H9 (cell line): ENCODE measurements around the gene PLCD3. TPM values are rescaled to one million over a fixed set of nuclear protein-coding genes. Genes with fewer than 3 reads are reported as not detected.

Source experiments
- DNase-seq: peaks from one replicate; pipeline ENCODE4 v3.0.0-alpha.2; 2017
- H2AFZ ChIP-seq: one replicate; pipeline ENCODE4 v1.6.1; 2013; ENCODE audit warnings: mild to moderate bottlenecking, low read length, control low read depth, moderate library complexity
- H2AK5ac ChIP-seq: 2 replicates; pipeline ENCODE4 v1.6.1; 2013; ENCODE audit warnings: low read length, control low read depth, mixed read lengths; ENCODE audit not compliant: insufficient read length
- H2BK120ac ChIP-seq: one replicate; pipeline ENCODE4 v1.6.1; 2013; ENCODE audit warnings: low read depth, mild to moderate bottlenecking, low read length, control low read depth, inconsistent platforms; ENCODE audit not compliant: poor library complexity, severe bottlenecking
- H2BK12ac ChIP-seq: 2 replicates; pipeline ENCODE4 v1.6.1; 2013; ENCODE audit warnings: low read length, control low read depth, mixed read lengths, low read depth; ENCODE audit not compliant: insufficient read length
- H2BK15ac ChIP-seq: 2 replicates; pipeline ENCODE4 v1.6.1; 2013; ENCODE audit warnings: low read depth, low read length, control low read depth
- H2BK20ac ChIP-seq: one replicate; pipeline ENCODE4 v1.6.1; 2013; ENCODE audit warnings: low read depth, mild to moderate bottlenecking, low read length, control low read depth, inconsistent platforms; ENCODE audit not compliant: poor library complexity, severe bottlenecking
- H2BK5ac ChIP-seq: 2 replicates; pipeline ENCODE4 v1.6.1; 2013; ENCODE audit warnings: low read length, control low read depth, mixed read lengths; ENCODE audit not compliant: insufficient read length
- H3K14ac ChIP-seq: 2 replicates; pipeline ENCODE4 v1.6.1; 2013; ENCODE audit warnings: low read length, control low read depth; ENCODE audit not compliant: insufficient read depth
- H3K18ac ChIP-seq: 2 replicates; pipeline ENCODE4 v1.6.1; 2013; ENCODE audit warnings: low read depth, mild to moderate bottlenecking, mixed read lengths, low read length, control low read depth; ENCODE audit not compliant: insufficient read length
- H3K23ac ChIP-seq: 2 replicates; pipeline ENCODE4 v1.6.1; 2013; ENCODE audit warnings: low read length, control low read depth, mixed read lengths, low read depth; ENCODE audit not compliant: insufficient read length
- H3K23me2 ChIP-seq: 2 replicates; pipeline ENCODE4 v1.6.1; 2013; ENCODE audit warnings: low read depth, mild to moderate bottlenecking, mixed read lengths, low read length, control low read depth; ENCODE audit not compliant: insufficient read length, poor library complexity, severe bottlenecking
- H3K27ac ChIP-seq: 2 replicates; pipeline ENCODE4 v1.5.1; 2013; ENCODE audit warnings: low read length, control low read depth, mixed read lengths, low read depth; ENCODE audit not compliant: insufficient read length
- H3K27me3 ChIP-seq: 2 replicates; pipeline ENCODE4 v1.6.1; 2013; ENCODE audit warnings: low read length, control low read depth, inconsistent platforms; ENCODE audit not compliant: insufficient read depth
- H3K4ac ChIP-seq: 2 replicates; pipeline ENCODE4 v1.6.1; 2013; ENCODE audit warnings: low read depth, mild to moderate bottlenecking, control low read depth, inconsistent platforms, low read length, moderate library complexity
- H3K4me1 ChIP-seq: 2 replicates; pipeline ENCODE4 v1.6.1; 2013; ENCODE audit warnings: low read length, control low read depth, inconsistent platforms; ENCODE audit not compliant: insufficient read depth
- H3K4me2 ChIP-seq: 2 replicates; pipeline ENCODE4 v1.6.1; 2013; ENCODE audit warnings: low read length, control low read depth, mixed read lengths; ENCODE audit not compliant: insufficient read length, insufficient read depth
- H3K56ac ChIP-seq: 2 replicates; pipeline ENCODE4 v1.6.1; 2013; ENCODE audit warnings: low read depth, mild to moderate bottlenecking, mixed read lengths, low read length, control low read depth; ENCODE audit not compliant: insufficient read length
- H3K79me1 ChIP-seq: 2 replicates; pipeline ENCODE4 v1.6.1; 2013; ENCODE audit warnings: low read depth, mild to moderate bottlenecking, moderate library complexity, low read length, control low read depth, inconsistent platforms; ENCODE audit not compliant: insufficient read depth, poor library complexity, severe bottlenecking
- H3K79me2 ChIP-seq: 2 replicates; pipeline ENCODE4 v1.6.1; 2013; ENCODE audit warnings: low read length, control low read depth, inconsistent platforms; ENCODE audit not compliant: insufficient read depth
- H3K9ac ChIP-seq: 2 replicates; pipeline ENCODE4 v1.6.1; 2013; ENCODE audit warnings: low read length, control low read depth, mixed read lengths; ENCODE audit not compliant: insufficient read length; ENCODE audit errors: extremely low read depth
- H3K9me3 ChIP-seq: one replicate; pipeline ENCODE4 v1.6.1; 2013; ENCODE audit warnings: low read depth, low read length, inconsistent platforms; ENCODE audit not compliant: control insufficient read depth
- H3T11ph ChIP-seq: one replicate; pipeline ENCODE4 v1.6.1; 2013; ENCODE audit warnings: mild to moderate bottlenecking, low read length, control low read depth, inconsistent platforms
- H4K20me1 ChIP-seq: one replicate; pipeline ENCODE4 v1.6.1; 2013; ENCODE audit not compliant: control insufficient read depth, insufficient read length, insufficient read depth
- H4K5ac ChIP-seq: 2 replicates; pipeline ENCODE4 v1.6.1; 2013; ENCODE audit warnings: low read depth, mild to moderate bottlenecking, mixed read lengths, low read length, control low read depth; ENCODE audit not compliant: insufficient read length
- H4K8ac ChIP-seq: replicated peaks from 2 replicates; pipeline ENCODE4 v1.6.1; 2013; ENCODE audit warnings: low read length, control low read depth, mixed read lengths, low read depth; ENCODE audit not compliant: insufficient read length
- H4K91ac ChIP-seq: 2 replicates; pipeline ENCODE4 v1.6.1; 2013; ENCODE audit warnings: low read depth, mild to moderate bottlenecking, moderate library complexity, mixed read lengths, low read length, control low read depth; ENCODE audit not compliant: insufficient read length
- H3K27ac Mint-ChIP-seq, 3 experiments: 2 replicates in 2 of 3; 3 replicates in 1 of 3; pipeline ENCODE4 v1.8.0; 2020 to 2021; ENCODE audit warnings: mixed read lengths in 3 of 3, mild to moderate bottlenecking in 1 of 3, moderate library complexity in 1 of 3
- H3K27me3 Mint-ChIP-seq: 2 replicates; pipeline ENCODE4 v1.8.0; 2021; ENCODE audit warnings: low read depth, mild to moderate bottlenecking, moderate library complexity, mixed read lengths
- H3K36me3 Mint-ChIP-seq, 3 experiments: 2 replicates in 2 of 3; 3 replicates in 1 of 3; pipeline ENCODE4 v1.8.0; 2020 to 2021; ENCODE audit warnings: low read depth in 3 of 3, mixed read lengths in 3 of 3; ENCODE audit not compliant: insufficient read depth in 1 of 3
- H3K4me1 Mint-ChIP-seq, 2 experiments: 2 replicates each; pipeline ENCODE4 v1.8.0; 2020; ENCODE audit warnings: mixed read lengths in 2 of 2
- H3K4me3 Mint-ChIP-seq, 2 experiments: 2 replicates in 1 of 2; 3 replicates in 1 of 2; pipeline ENCODE4 v1.8.0; 2020 to 2021; ENCODE audit warnings: mild to moderate bottlenecking in 2 of 2, mixed read lengths in 2 of 2, moderate library complexity in 1 of 2
- H3K9me3 Mint-ChIP-seq, 2 experiments: 2 replicates in 1 of 2; 3 replicates in 1 of 2; pipeline ENCODE4 v1.8.0; 2020; ENCODE audit warnings: mild to moderate bottlenecking in 2 of 2, mixed read lengths in 2 of 2, moderate library complexity in 1 of 2
- WGBS: extraction: QIAGEN DNeasy Blood & Tissue Kit; methylation state at CpG from one replicate; pipeline ENCODE4 v1.1.7; 2013; ENCODE audit warnings: missing lambda C conversion rate, low lambda C conversion rate, mixed read lengths; ENCODE audit not compliant: insufficient read length; ENCODE audit errors: extremely low coverage; 5-methylcytosine and 5-hydroxymethylcytosine counted together
- total RNA-seq: library from RNA; stranded (reverse); gene quantifications from 2 replicates; pipeline ENCODE4 v1.2.1, GENCODE V29; 2021
- TF ChIP-seq, protein P1 (sequence below): fragments of 200-600 bp; sonication (generic); conservative IDR thresholded peaks from 3 replicates; pipeline ENCODE4 v1.8.0; 2021; ENCODE audit warnings: antibody characterized with exemption, mild to moderate bottlenecking

PLCD3 gene
- total RNA-seq, 1 experiment from 2014 or later = 41.6 TPM

GRCh38 chr17:45137561-45138305, 5.4 kb upstream of the PLCD3 start:
- TF ChIP-seq, protein P1, sequence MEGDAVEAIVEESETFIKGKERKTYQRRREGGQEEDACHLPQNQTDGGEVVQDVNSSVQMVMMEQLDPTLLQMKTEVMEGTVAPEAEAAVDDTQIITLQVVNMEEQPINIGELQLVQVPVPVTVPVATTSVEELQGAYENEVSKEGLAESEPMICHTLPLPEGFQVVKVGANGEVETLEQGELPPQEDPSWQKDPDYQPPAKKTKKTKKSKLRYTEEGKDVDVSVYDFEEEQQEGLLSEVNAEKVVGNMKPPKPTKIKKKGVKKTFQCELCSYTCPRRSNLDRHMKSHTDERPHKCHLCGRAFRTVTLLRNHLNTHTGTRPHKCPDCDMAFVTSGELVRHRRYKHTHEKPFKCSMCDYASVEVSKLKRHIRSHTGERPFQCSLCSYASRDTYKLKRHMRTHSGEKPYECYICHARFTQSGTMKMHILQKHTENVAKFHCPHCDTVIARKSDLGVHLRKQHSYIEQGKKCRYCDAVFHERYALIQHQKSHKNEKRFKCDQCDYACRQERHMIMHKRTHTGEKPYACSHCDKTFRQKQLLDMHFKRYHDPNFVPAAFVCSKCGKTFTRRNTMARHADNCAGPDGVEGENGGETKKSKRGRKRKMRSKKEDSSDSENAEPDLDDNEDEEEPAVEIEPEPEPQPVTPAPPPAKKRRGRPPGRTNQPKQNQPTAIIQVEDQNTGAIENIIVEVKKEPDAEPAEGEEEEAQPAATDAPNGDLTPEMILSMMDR = no peak
- Histone ChIP-seq H3K27ac (no peak overlapping the region), H3K23me2 (peaks cover 11% of the 10 kb centered on the region), H3K9me3 (no peaks in the 10 kb centered on the region), H4K91ac (no peak overlapping the region), H3T11ph (no peak overlapping the region), H3K27me3 (no peaks in the 10 kb centered on the region), H3K4me1 (no peaks in the 10 kb centered on the region), H3K4me2 (no peak overlapping the region), H2BK20ac (no peak overlapping the region), H4K8ac (no peak overlapping the region), H3K9ac (no peak overlapping the region), H3K4ac (no peak overlapping the region), H3K14ac (no peak overlapping the region), H3K56ac (no peak overlapping the region), H3K18ac (no peak overlapping the region), H3K23ac (no peak overlapping the region), H2BK120ac (no peak overlapping the region), H2BK12ac (no peak overlapping the region), H3K79me1 (no peaks in the 10 kb centered on the region), H4K5ac (no peak overlapping the region), H2AFZ (no peak overlapping the region), H2BK5ac (no peak overlapping the region), H2BK15ac (no peak overlapping the region), H4K20me1 (no peaks in the 10 kb centered on the region), H2AK5ac (no peak overlapping the region), H3K79me2 (no peaks in the 10 kb centered on the region)
- WGBS = no CpG with 5 or more reads among the region's 11 CpGs
- Mint-ChIP-seq H3K27ac (no peak overlapping the region), H3K36me3 (peaks cover 3 to 6% (median 4%) of the 10 kb centered on the region in 3 experiments; a peak in 5 of 7 replicates), H3K27me3 (peaks cover 1% of the 10 kb centered on the region; the same call in 1 of the 2 replicates), H3K4me1 (peaks cover 9 to 17% of the 10 kb centered on the region in 2 experiments), H3K4me3 (peak overlapping the region in 1 of 2 experiments; percentile 38; a peak in 1 of 5 replicates), H3K9me3 (peaks cover 3 to 5% of the 10 kb centered on the region in 2 experiments; a peak in 4 of 5 replicates)
- no peak for DNase-seq
